ENCODE results near the gene DNAH3.

Gene DNAH3

DNA sequence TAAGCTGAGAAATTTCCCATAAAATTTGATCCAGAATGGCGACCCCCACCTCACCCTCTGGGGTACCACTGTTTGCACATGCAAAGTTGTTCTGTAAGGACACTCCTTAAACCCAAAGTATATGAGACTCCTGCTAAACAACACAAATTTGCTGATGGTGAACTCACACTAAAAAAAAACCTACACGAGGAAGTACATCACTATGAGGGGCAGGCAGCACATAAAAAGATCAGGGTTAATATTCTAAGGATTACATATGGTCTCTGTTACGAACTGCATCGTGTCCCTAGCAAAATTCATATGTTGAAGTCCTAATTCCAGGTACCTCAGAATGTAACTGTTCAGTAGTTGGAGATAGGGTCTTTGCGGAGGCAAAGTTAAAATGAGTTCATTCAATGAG is 189.7 kb downstream of the DNAH3 start:
- Histone ChIP-seq H3K4me2 (ENCODE audit: low read depth, low read length, poor library complexity, severe bottlenecking) (no peak overlapping the region), H4K20me1 (ENCODE audit: insufficient read depth, low read length, poor library complexity, severe bottlenecking) (no peaks in the 10 kb centered on the region), H3K9ac (ENCODE audit: low read depth, low read length, poor library complexity, severe bottlenecking) (no peak overlapping the region), H3K9me3 (ENCODE audit: insufficient read depth, low read depth, low read length) (no peaks in the 10 kb centered on the region), H3K9me2 (replicated peaks; ENCODE audit: low read depth, low read length) (no peaks in the 10 kb centered on the region), H2AFZ (ENCODE audit: low read length) (no peak overlapping the region), H3K4me1 (ENCODE audit: insufficient read depth, low read length, poor library complexity, severe bottlenecking) (no peaks in the 10 kb centered on the region), H3K4me3 (ENCODE audit: low read length, poor library complexity, severe bottlenecking) (no peak overlapping the region), H3F3A (ENCODE audit: low read depth) (no peaks in the 10 kb centered on the region), H3K27me3 (ENCODE audit: insufficient read depth, low read length, poor library complexity, severe bottlenecking) (no peaks in the 10 kb centered on the region), H3K36me3 (ENCODE audit: insufficient read depth, low read length) (no peaks in the 10 kb centered on the region), H3K79me2 (ENCODE audit: insufficient read depth, low read length) (no peaks in the 10 kb centered on the region)
- TF ChIP-seq, protein P1, sequence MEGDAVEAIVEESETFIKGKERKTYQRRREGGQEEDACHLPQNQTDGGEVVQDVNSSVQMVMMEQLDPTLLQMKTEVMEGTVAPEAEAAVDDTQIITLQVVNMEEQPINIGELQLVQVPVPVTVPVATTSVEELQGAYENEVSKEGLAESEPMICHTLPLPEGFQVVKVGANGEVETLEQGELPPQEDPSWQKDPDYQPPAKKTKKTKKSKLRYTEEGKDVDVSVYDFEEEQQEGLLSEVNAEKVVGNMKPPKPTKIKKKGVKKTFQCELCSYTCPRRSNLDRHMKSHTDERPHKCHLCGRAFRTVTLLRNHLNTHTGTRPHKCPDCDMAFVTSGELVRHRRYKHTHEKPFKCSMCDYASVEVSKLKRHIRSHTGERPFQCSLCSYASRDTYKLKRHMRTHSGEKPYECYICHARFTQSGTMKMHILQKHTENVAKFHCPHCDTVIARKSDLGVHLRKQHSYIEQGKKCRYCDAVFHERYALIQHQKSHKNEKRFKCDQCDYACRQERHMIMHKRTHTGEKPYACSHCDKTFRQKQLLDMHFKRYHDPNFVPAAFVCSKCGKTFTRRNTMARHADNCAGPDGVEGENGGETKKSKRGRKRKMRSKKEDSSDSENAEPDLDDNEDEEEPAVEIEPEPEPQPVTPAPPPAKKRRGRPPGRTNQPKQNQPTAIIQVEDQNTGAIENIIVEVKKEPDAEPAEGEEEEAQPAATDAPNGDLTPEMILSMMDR (conservative IDR thresholded peaks at IDR 0.05; ENCODE audit: low read length) = no peak
- no peak for TF ChIP-seq EZH2phosphoT487 (IDR thresholded peaks at IDR 0.05; ENCODE audit: borderline replicate concordance)

DNA sequence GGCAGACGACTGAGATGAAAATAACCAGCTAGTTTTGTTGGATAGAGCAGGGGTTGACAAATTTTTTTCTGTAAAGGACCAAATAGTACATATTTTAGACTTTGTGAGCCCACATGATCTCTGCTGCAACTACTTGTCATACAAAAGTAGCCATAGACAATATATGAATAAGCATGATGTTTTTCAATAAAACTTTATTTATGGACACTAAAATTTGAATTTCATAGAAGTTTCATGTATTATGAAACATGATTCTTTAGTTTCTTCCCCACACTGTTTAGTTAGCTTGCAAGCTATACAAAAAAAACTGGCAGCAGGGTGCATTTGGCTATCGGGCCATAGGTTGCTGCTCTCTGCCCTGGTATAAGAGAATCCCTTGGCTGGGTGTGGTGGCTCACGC is 193.5 kb downstream of the DNAH3 start:
- no peaks in the 10 kb centered on the region for H3F3A ChIP-seq (ENCODE audit: low read depth)
- no peaks in the 10 kb centered on the region for H3K9me2 ChIP-seq (replicated peaks; ENCODE audit: low read depth, low read length)
- H3K4me1 ChIP-seq (ENCODE audit: insufficient read depth, low read length, poor library complexity, severe bottlenecking) = no peaks in the 10 kb centered on the region
- no peaks in the 10 kb centered on the region for H3K27me3 ChIP-seq (ENCODE audit: insufficient read depth, low read length, poor library complexity, severe bottlenecking)
- H3K79me2 ChIP-seq (ENCODE audit: insufficient read depth, low read length) = no peaks in the 10 kb centered on the region
- no peak overlapping the region for H3K4me2 ChIP-seq (ENCODE audit: low read depth, low read length, poor library complexity, severe bottlenecking)
- no peaks in the 10 kb centered on the region for H4K20me1 ChIP-seq (ENCODE audit: insufficient read depth, low read length, poor library complexity, severe bottlenecking)
- H2AFZ ChIP-seq (ENCODE audit: low read length) = no peak overlapping the region
- no peak overlapping the region for H3K4me3 ChIP-seq (ENCODE audit: low read length, poor library complexity, severe bottlenecking)
- H3K36me3 ChIP-seq (ENCODE audit: insufficient read depth, low read length) = no peaks in the 10 kb centered on the region
- no peak overlapping the region for H3K9ac ChIP-seq (ENCODE audit: low read depth, low read length, poor library complexity, severe bottlenecking)
- H3K9me3 ChIP-seq (ENCODE audit: insufficient read depth, low read depth, low read length) = no peaks in the 10 kb centered on the region
- TF ChIP-seq, protein P1 (conservative IDR thresholded peaks at IDR 0.05; ENCODE audit: low read length) = no peak
- TF ChIP-seq EZH2phosphoT487 (IDR thresholded peaks at IDR 0.05; ENCODE audit: borderline replicate concordance) = no peak

DNA sequence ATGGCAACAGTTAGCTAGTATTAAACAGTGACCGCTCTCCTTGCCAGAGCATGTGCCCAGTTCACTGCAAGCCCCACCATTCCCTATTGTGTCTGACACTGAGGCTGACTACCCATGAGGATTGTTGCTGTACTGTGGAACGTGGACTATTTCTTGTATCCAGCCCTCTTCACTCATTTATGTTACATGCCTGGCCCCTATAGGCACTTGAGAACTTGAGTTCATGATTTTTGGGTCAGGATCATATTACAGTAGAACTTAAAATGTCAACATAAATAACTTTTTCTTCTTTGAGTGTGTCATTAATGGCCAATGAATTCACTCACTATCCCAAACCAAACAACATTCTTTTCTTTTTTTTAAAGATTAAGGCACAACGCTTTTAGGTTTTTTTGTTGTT is 194.3 kb downstream of the DNAH3 start:
- H3K9me2 ChIP-seq (replicated peaks; ENCODE audit: low read depth, low read length) = no peaks in the 10 kb centered on the region
- no peak for TF ChIP-seq EZH2phosphoT487 (IDR thresholded peaks at IDR 0.05; ENCODE audit: borderline replicate concordance)
- TF ChIP-seq, protein P1 (conservative IDR thresholded peaks at IDR 0.05; ENCODE audit: low read length) = no peak
- H4K20me1 ChIP-seq (ENCODE audit: insufficient read depth, low read length, poor library complexity, severe bottlenecking) = no peaks in the 10 kb centered on the region
- H3K79me2 ChIP-seq (ENCODE audit: insufficient read depth, low read length) = no peaks in the 10 kb centered on the region
- no peaks in the 10 kb centered on the region for H3K36me3 ChIP-seq (ENCODE audit: insufficient read depth, low read length)
- no peak overlapping the region for H2AFZ ChIP-seq (ENCODE audit: low read length)
- no peaks in the 10 kb centered on the region for H3K27me3 ChIP-seq (ENCODE audit: insufficient read depth, low read length, poor library complexity, severe bottlenecking)
- no peak overlapping the region for H3K4me2 ChIP-seq (ENCODE audit: low read depth, low read length, poor library complexity, severe bottlenecking)
- H3F3A ChIP-seq (ENCODE audit: low read depth) = no peaks in the 10 kb centered on the region
- H3K9me3 ChIP-seq (ENCODE audit: insufficient read depth, low read depth, low read length) = no peaks in the 10 kb centered on the region
- H3K4me3 ChIP-seq (ENCODE audit: low read length, poor library complexity, severe bottlenecking) = no peak overlapping the region
- no peaks in the 10 kb centered on the region for H3K4me1 ChIP-seq (ENCODE audit: insufficient read depth, low read length, poor library complexity, severe bottlenecking)
- no peak overlapping the region for H3K9ac ChIP-seq (ENCODE audit: low read depth, low read length, poor library complexity, severe bottlenecking)

Measured in Loucy (cell line).